Measurements from ENCODE around the gene CDKN2B-AS1. TPM values are rescaled to one million over a fixed set of nuclear protein-coding genes. Genes with fewer than 3 reads are reported as not detected.

CDKN2B-AS1 gene
- total RNA-seq, 1 experiment from 2014 or later, result not detected

DNA sequence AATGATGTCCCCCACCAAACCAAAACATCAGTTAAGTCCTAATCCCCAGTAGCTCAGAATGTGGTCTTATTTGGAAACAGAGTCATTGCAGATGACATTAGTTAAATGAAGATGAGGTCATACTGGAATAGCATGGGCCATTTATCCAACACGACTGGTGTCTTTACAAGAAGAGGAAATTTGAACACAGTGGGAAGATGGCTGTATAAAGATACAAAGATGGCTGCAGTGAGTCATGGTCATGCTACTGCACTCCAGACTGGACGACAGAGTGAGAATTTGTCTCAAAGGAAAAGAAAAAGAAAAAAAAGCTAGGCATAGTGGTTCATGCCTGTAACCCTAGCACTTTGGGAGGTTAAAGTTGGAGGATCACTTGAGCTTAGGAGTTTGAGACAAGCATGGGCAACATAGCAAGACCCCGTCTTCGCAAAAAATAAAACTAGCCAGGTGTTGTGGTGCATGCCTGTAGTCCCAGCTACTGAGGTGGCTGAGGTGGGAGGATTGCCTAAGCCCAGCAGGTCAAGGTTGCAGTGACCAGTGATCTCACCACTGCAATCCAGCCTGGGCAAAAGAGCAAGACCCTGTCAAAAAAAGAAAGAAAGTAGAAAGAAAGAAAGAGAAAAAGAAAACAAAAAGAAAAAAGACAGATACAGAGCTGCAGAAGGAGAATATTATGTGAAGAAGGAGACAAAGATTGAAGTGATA is 144.5 kb downstream of the CDKN2B-AS1 start:
- Histone ChIP-seq H3K9me3 (ENCODE audit: control insufficient read depth, low read depth, low read length) (no peaks in the 10 kb centered on the region), H2BK15ac (ENCODE audit: low read depth, low read length) (no peak overlapping the region), H3K4me2 (ENCODE audit: insufficient read depth, insufficient read length, low read length) (no peak overlapping the region), H3K18ac (ENCODE audit: insufficient read length, low read depth, low read length) (no peak overlapping the region), H2BK12ac (ENCODE audit: insufficient read length, low read depth, low read length) (no peak overlapping the region), H2AFZ (ENCODE audit: low read length) (no peak overlapping the region), H3K4me1 (ENCODE audit: insufficient read depth, low read length) (no peaks in the 10 kb centered on the region), H4K20me1 (ENCODE audit: control insufficient read depth, insufficient read depth, insufficient read length) (no peaks in the 10 kb centered on the region), H2BK120ac (ENCODE audit: low read depth, low read length, poor library complexity, severe bottlenecking) (no peak overlapping the region), H3K79me1 (ENCODE audit: insufficient read depth, low read depth, low read length, poor library complexity, severe bottlenecking) (no peaks in the 10 kb centered on the region), H4K8ac (replicated peaks; ENCODE audit: insufficient read length, low read depth, low read length) (no peak overlapping the region), H3K27me3 (ENCODE audit: insufficient read depth, low read length) (no peaks in the 10 kb centered on the region), H4K91ac (ENCODE audit: insufficient read length, low read depth, low read length) (no peak overlapping the region), H3K14ac (ENCODE audit: insufficient read depth, low read length) (no peak overlapping the region), H4K5ac (ENCODE audit: insufficient read length, low read depth, low read length) (no peak overlapping the region), H2AK5ac (ENCODE audit: insufficient read length, low read length) (no peak overlapping the region), H2BK5ac (ENCODE audit: insufficient read length, low read length) (no peak overlapping the region), H3K9ac (ENCODE audit: extremely low read depth, insufficient read length, low read length) (no peak overlapping the region), H3K79me2 (ENCODE audit: insufficient read depth, low read length) (no peaks in the 10 kb centered on the region), H3K27ac (ENCODE audit: insufficient read length, low read depth, low read length) (no peak overlapping the region), H3K56ac (ENCODE audit: insufficient read length, low read depth, low read length) (no peak overlapping the region), H3K23ac (ENCODE audit: insufficient read length, low read depth, low read length) (no peak overlapping the region), H3K4ac (ENCODE audit: low read depth, low read length) (no peak overlapping the region), H2BK20ac (ENCODE audit: low read depth, low read length, poor library complexity, severe bottlenecking) (no peak overlapping the region), H3K23me2 (ENCODE audit: insufficient read length, low read depth, low read length, poor library complexity, severe bottlenecking) (no peaks in the 10 kb centered on the region), H3T11ph (ENCODE audit: low read length) (no peak overlapping the region)
- TF ChIP-seq, protein P1, sequence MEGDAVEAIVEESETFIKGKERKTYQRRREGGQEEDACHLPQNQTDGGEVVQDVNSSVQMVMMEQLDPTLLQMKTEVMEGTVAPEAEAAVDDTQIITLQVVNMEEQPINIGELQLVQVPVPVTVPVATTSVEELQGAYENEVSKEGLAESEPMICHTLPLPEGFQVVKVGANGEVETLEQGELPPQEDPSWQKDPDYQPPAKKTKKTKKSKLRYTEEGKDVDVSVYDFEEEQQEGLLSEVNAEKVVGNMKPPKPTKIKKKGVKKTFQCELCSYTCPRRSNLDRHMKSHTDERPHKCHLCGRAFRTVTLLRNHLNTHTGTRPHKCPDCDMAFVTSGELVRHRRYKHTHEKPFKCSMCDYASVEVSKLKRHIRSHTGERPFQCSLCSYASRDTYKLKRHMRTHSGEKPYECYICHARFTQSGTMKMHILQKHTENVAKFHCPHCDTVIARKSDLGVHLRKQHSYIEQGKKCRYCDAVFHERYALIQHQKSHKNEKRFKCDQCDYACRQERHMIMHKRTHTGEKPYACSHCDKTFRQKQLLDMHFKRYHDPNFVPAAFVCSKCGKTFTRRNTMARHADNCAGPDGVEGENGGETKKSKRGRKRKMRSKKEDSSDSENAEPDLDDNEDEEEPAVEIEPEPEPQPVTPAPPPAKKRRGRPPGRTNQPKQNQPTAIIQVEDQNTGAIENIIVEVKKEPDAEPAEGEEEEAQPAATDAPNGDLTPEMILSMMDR (conservative IDR thresholded peaks at IDR 0.05), result no peak
- Mint-ChIP-seq H3K4me1 (no peaks in the 10 kb centered on the region), H3K27me3 (ENCODE audit: low read depth) (no peaks in the 10 kb centered on the region), H3K36me3 (ENCODE audit: insufficient read depth in 1 of 3, low read depth in 3 of 3) (no peaks in the 10 kb centered on the region), H3K4me3 (no peak overlapping the region), H3K9me3 (no peaks in the 10 kb centered on the region), H3K27ac (no peak overlapping the region; a peak in 1 of 7 replicates)
- DNase-seq, result no peak
- WGBS (ENCODE audit: extremely low coverage, insufficient read length, low lambda C conversion rate), result no CpG with 5 or more reads among the region's 4 CpGs

Measured in H9 (cell line).